HG02870 (cell line): ENCODE data around the gene SEC14L2.

Experiments used
- ATAC-seq: cut with Tn5 transposase; IDR thresholded peaks from one replicate; pipeline ENCODE4 v1.9.1; 2021; ENCODE audit warnings: mild to moderate bottlenecking, moderate library complexity; ENCODE audit not compliant: unreplicated experiment

The SEC14L2 gene

GRCh38 chr22:30396871-30397655 is at the start of gene SEC14L2:
SEC14L2 (plus strand) TSS chr22:30397018; CDS start chr22:30397117, 99 bp downstream.
- ATAC-seq = no peak

GRCh38 chr22:30347255-30347892 is 49.4 kb upstream of the SEC14L2 start:
- no peak for ATAC-seq

- ATAC-seq = no peak
Measured at GRCh38 chr22:30348404-30348803, 48.4 kb upstream of the SEC14L2 start.

- no peak for ATAC-seq
Measured at GRCh38 chr22:30348809-30349208, 48.0 kb upstream of the SEC14L2 start.

- ATAC-seq = no peak
Measured at GRCh38 chr22:30351226-30351625, 45.6 kb upstream of the SEC14L2 start.

GRCh38 chr22:30354644-30355043 is 42.2 kb upstream of the SEC14L2 start:
- ATAC-seq = no peak

- peak; percentile 83 for ATAC-seq
Measured at GRCh38 chr22:30356449-30357235, 40.2 kb upstream of the SEC14L2 start, which contains the start of the genes CCDC157 and SF3A1. CCDC157 (plus strand) TSS chr22:30357007; CDS start chr22:30366001, 8,994 bp downstream. SF3A1 (minus strand) TSS chr22:30356894; CDS start chr22:30356792, 102 bp downstream.

- ATAC-seq = no peak
Measured at GRCh38 chr22:30357236-30357570, 39.6 kb upstream of the SEC14L2 start.

GRCh38 chr22:30357650-30358215 is 39.1 kb upstream of the SEC14L2 start:
- no peak for ATAC-seq

GRCh38 chr22:30358541-30358940 is 38.3 kb upstream of the SEC14L2 start:
- ATAC-seq = no peak

- no peak for ATAC-seq
Measured at GRCh38 chr22:30361916-30362650, 34.7 kb upstream of the SEC14L2 start.

- ATAC-seq = no peak
Measured at GRCh38 chr22:30362651-30363281, 34.1 kb upstream of the SEC14L2 start.

GRCh38 chr22:30365891-30366290 is 30.9 kb upstream of the SEC14L2 start:
- ATAC-seq = no peak

GRCh38 chr22:30368420-30368819 is 28.4 kb upstream of the SEC14L2 start:
- ATAC-seq = no peak

- no peak for ATAC-seq
Measured at GRCh38 chr22:30370641-30371230, 26.1 kb upstream of the SEC14L2 start.

- ATAC-seq = no peak
Measured at GRCh38 chr22:30371321-30371720, 25.5 kb upstream of the SEC14L2 start.

GRCh38 chr22:30371981-30372380 is 24.8 kb upstream of the SEC14L2 start:
- no peak for ATAC-seq

GRCh38 chr22:30372915-30373314 is 23.9 kb upstream of the SEC14L2 start:
- ATAC-seq = no peak
